PC-3 (cell line): ENCODE results near the gene ZKSCAN5. TPM values are rescaled to one million over a fixed set of nuclear protein-coding genes. Genes with fewer than 3 reads are reported as not detected.

Experiments
- ATAC-seq: fragments of 200-7000 bp; cut with Tn5 transposase; 2 replicates; pipeline ENCODE4 v1.9.1; 2020; ENCODE audit warnings: mild to moderate bottlenecking, moderate library complexity
- Bru-seq: library from RNA; stranded (reverse); fragments of 400-500 nt; gene quantifications from one replicate; lab custom pipeline; 2021; lab: Mats Ljungman, UMichigan
- BruChase-seq, 2 experiments: library from RNA; stranded (reverse); fragments of 400-500 nt; gene quantifications; one replicate each; lab custom pipeline; 2021; lab: Mats Ljungman, UMichigan
- BruUV-seq: library from RNA; stranded (reverse); fragments of 400-500 nt; replicated peaks from 2 replicates; lab custom pipeline; 2021; lab: Mats Ljungman, UMichigan
- CTCF ChIA-PET: fragments of 300-600 bp; sonication (Branson Sonifier 250); formaldehyde crosslinking; loops from one replicate; lab custom pipeline; 2022; ENCODE audit warnings: antibody characterized with exemption; lab: Charles Lee
- POLR2A ChIA-PET: fragments of 300-600 bp; sonication (Branson Sonifier 250); formaldehyde crosslinking; loops from one replicate; lab custom pipeline; 2022; ENCODE audit warnings: antibody characterized with exemption; ENCODE audit not compliant: unreplicated experiment; lab: Charles Lee
- DNase-seq: peaks from one replicate; pipeline ENCODE4 v3.0.0-alpha.2; 2015
- H2AFZ ChIP-seq: fragments of 300-600 bp; sonication (generic); 2 replicates; pipeline ENCODE4 v1.6.0; 2016; ENCODE audit warnings: antibody characterized with exemption, low read length
- H3F3A ChIP-seq: fragments of 300-600 bp; sonication (generic); one replicate; pipeline ENCODE4 v1.6.0; 2017; ENCODE audit warnings: antibody characterized with exemption, low read length, control low read depth, mild to moderate bottlenecking; ENCODE audit not compliant: unreplicated experiment
- H3K27ac ChIP-seq: fragments of 300-600 bp; sonication (generic); 2 replicates; pipeline ENCODE4 v1.5.1; 2016; ENCODE audit warnings: mild to moderate bottlenecking, low read length
- H3K27me3 ChIP-seq: fragments of 300-600 bp; sonication (generic); 2 replicates; pipeline ENCODE4 v1.6.1; 2016; ENCODE audit warnings: low read length, mixed read lengths
- H3K36me3 ChIP-seq: fragments of 300-600 bp; sonication (generic); 2 replicates; pipeline ENCODE4 v1.6.1; 2016; ENCODE audit warnings: low read depth, mixed run types, low read length, mixed read lengths
- H3K4me1 ChIP-seq: fragments of 300-600 bp; sonication (generic); 2 replicates; pipeline ENCODE4 v1.5.1; 2016; ENCODE audit warnings: low read length; ENCODE audit not compliant: insufficient read depth
- H3K4me2 ChIP-seq: fragments of 300-600 bp; sonication (generic); 2 replicates; pipeline ENCODE4 v1.6.0; 2016; ENCODE audit warnings: low read length
- H3K4me3 ChIP-seq: fragments of 300-600 bp; sonication (generic); 2 replicates; pipeline ENCODE4 v1.5.1; 2016; ENCODE audit warnings: mild to moderate bottlenecking, low read length, mixed read lengths
- H3K79me2 ChIP-seq: fragments of 300-600 bp; sonication (generic); 2 replicates; pipeline ENCODE4 v1.6.1; 2017; ENCODE audit warnings: low read length, mixed read lengths
- H3K9ac ChIP-seq: fragments of 300-600 bp; sonication (generic); 2 replicates; pipeline ENCODE4 v1.6.0; 2016; ENCODE audit warnings: mild to moderate bottlenecking, low read length
- H3K9me2 ChIP-seq: fragments of 300-600 bp; sonication (generic); replicated peaks from 2 replicates; pipeline ENCODE4 v1.6.1; 2016; ENCODE audit warnings: mixed run types, low read length, mixed read lengths
- H3K9me3 ChIP-seq: fragments of 300-600 bp; sonication (generic); 2 replicates; pipeline ENCODE4 v1.6.1; 2016; ENCODE audit warnings: low read length, mixed read lengths
- H4K20me1 ChIP-seq: fragments of 300-600 bp; sonication (generic); 2 replicates; pipeline ENCODE4 v1.6.1; 2016; ENCODE audit warnings: low read length, mixed read lengths
- CTCF ChIP-seq: fragments of 300-600 bp; sonication (generic); conservative IDR thresholded peaks from 2 replicates; pipeline ENCODE4 v1.5.1; 2017; ENCODE audit warnings: antibody characterized with exemption, low read depth, mild to moderate bottlenecking, low read length
- EZH2 ChIP-seq: fragments of 300-600 bp; sonication (generic); IDR thresholded peaks from one replicate; pipeline ENCODE4 v1.6.1; 2017; ENCODE audit warnings: antibody characterized with exemption, mild to moderate bottlenecking, low read length; ENCODE audit not compliant: unreplicated experiment
- EZH2phosphoT487 ChIP-seq: fragments of 300-600 bp; sonication (generic); IDR thresholded peaks from 2 replicates; pipeline ENCODE4 v1.6.1; 2018; ENCODE audit warnings: mild to moderate bottlenecking, antibody characterized with exemption, low read length, borderline replicate concordance
- intact Hi-C: fragments of 100-400 bp; cut with micrococcal nuclease; formaldehyde crosslinking; loops from 2 replicates; pipeline ENCODE4 v1.9.0; 2023
- long read RNA-seq: library from polyadenylated mRNA; unstranded; transcript quantifications from one replicate; pipeline ENCODE4 v2.0.0, GENCODE V29; 2021; ENCODE audit not compliant: unreplicated experiment
- total RNA-seq: library from RNA; depleted of rRNA; stranded (reverse); fragments of >200 nt; gene quantifications from 2 replicates; pipeline ENCODE4 v1.2.3, GENCODE V29; 2014; rRNA removed

ZKSCAN5 gene
- total RNA-seq (8.6 and 9.9 TPM in 2 replicates), Bru-seq, nascent RNA (percentile 73 among the genes with signal in this experiment), BruChase-seq, experiment 1, labeled RNA remaining after a 6-hour chase (percentile 87 among the genes with signal in this experiment), BruChase-seq, experiment 2, labeled RNA remaining after a 2-hour chase (percentile 82 among the genes with signal in this experiment)
- long read RNA-seq, full-length matches to known transcripts, result 5 of 37 reads
- long read RNA-seq, partial matches to known transcripts, result 15 of 37 reads
- long read RNA-seq, other reads (novel, unspliced or antisense), result 17 of 37 reads

- H3K9me2 ChIP-seq, result no peaks in the 10 kb centered on the region
- peak; percentile 85 for DNase-seq
- H2AFZ ChIP-seq, result peak within 1 kb of the TSS; percentile 75
- no peaks in the 10 kb centered on the region for H3K36me3 ChIP-seq
- no peaks in the 10 kb centered on the region for H4K20me1 ChIP-seq
- TF ChIP-seq EZH2 (no peak), EZH2phosphoT487 (no peak), CTCF (no peak)
- ChIA-PET POLR2A (interaction anchor here (0.6 to 0.7 kb wide), 2 partner anchors 297 to 963 kb away, joined by 3 to 4 read pairs; partner anchors contain the start of gene KPNA7), CTCF (interaction anchor here (0.5 kb wide), 1 partner anchor 58 kb away, joined by 3 read pairs; no protein-coding TSS in a partner anchor)
- peak within 1 kb of the TSS; percentile 84 for H3K4me3 ChIP-seq
- peak; percentile 81 for ATAC-seq
- 0 out of 2 replicates have a peak, but pooled peaks cover 5% of the 10 kb centered on the region for H3K4me1 ChIP-seq
- no peaks in the 10 kb centered on the region for H3K9me3 ChIP-seq
- peak within 1 kb of the TSS; percentile 39 for H3K27ac ChIP-seq
- peak within 1 kb of the TSS; percentile 94 for H3K4me2 ChIP-seq
- peaks cover 45% of the 10 kb centered on the region for H3K79me2 ChIP-seq
- no peaks in the 10 kb centered on the region for H3K27me3 ChIP-seq
- no TSS peak for BruUV-seq
- no peaks in the 10 kb centered on the region for H3F3A ChIP-seq
- H3K9ac ChIP-seq, result peak within 1 kb of the TSS; percentile 74
- intact Hi-C loops, result loop anchor here (2.0 kb wide), 1 partner anchor 48 kb away; the partner anchor contains the start of gene FAM200A
These were observed at the start of gene ZKSCAN5 for GRCh38 chr7:99504603-99505323. TSS of gene ZKSCAN5 (plus strand) at chr7:99504662. CDS start at chr7:99506045, 1,383 bp downstream.

- no peaks in the 10 kb centered on the region for H3K27me3 ChIP-seq
- no peaks in the 10 kb centered on the region for H3K4me1 ChIP-seq
- POLR2A ChIA-PET, result interaction anchor here (0.6 kb wide), 1 partner anchor 20 kb away, joined by 6 read pairs; no protein-coding TSS in a partner anchor
- no peaks in the 10 kb centered on the region for H3K9me2 ChIP-seq
- no peaks in the 10 kb centered on the region for H3K9me3 ChIP-seq
- peaks cover 28% of the 10 kb centered on the region for H4K20me1 ChIP-seq
- intact Hi-C loops, result no loop called here
- DNase-seq, result no peak
- no peak for ATAC-seq
- H2AFZ ChIP-seq, result no peak overlapping the region
- no peak overlapping the region for H3K4me2 ChIP-seq
- CTCF ChIA-PET, result no interaction called here
- H3F3A ChIP-seq, result peaks cover 6% of the 10 kb centered on the region
- peaks cover 30% of the 10 kb centered on the region for H3K79me2 ChIP-seq
- no peak overlapping the region for H3K9ac ChIP-seq
- no peak overlapping the region for H3K27ac ChIP-seq
- BruUV-seq, result TSS peak; percentile 5
- TF ChIP-seq EZH2phosphoT487 (no peak), EZH2 (no peak), CTCF (no peak)
- H3K36me3 ChIP-seq, result peaks cover 48% of the 10 kb centered on the region
- H3K4me3 ChIP-seq, result no peak overlapping the region
These were observed 48.6 kb upstream of the ZKSCAN5 start for GRCh38 chr7:99455874-99456273.
